A549 (cell line): ENCODE measurements around the gene EPHB1. TPM values are rescaled to one million over a fixed set of nuclear protein-coding genes. Genes with fewer than 3 reads are reported as not detected.

Source experiments
- ATAC-seq, 2 experiments: fragments of 200-7000 bp in 1 of 2; fragments of >200 bp in 1 of 2; cut with Nextera tagmentation in 1 of 2; cut with Tn5 transposase in 1 of 2; 3 replicates each; pipeline versions ENCODE4 v1.8.0 to v1.9.1; 2018 to 2020; ENCODE audit warnings: mild to moderate bottlenecking in 1 of 2, moderate library complexity in 1 of 2
- CTCF ChIA-PET: fragments of 300-600 bp; sonication (Branson Sonifier 250); formaldehyde crosslinking; extraction: SDS; loops from one replicate; lab custom pipeline; 2021; ENCODE audit warnings: antibody characterized with exemption, inconsistent platforms; lab: Yijun Ruan, JAX
- POLR2A ChIA-PET: fragments of 350-600 bp; formaldehyde crosslinking; extraction: SDS; loops from one replicate; lab custom pipeline; 2021; ENCODE audit warnings: antibody characterized with exemption, inconsistent platforms; lab: Yijun Ruan, JAX
- DNase-seq, 2 experiments: peaks; one replicate each; pipeline versions ENCODE4 v3.0.0 to v3.0.0-alpha.2; 2011 to 2016; ENCODE audit warnings: low read depth in 1 of 2, low spot score in 1 of 2
- FAIRE-seq: peaks from 2 replicates; lab custom pipeline; 2011; peaks lifted over from hg19 to GRCh38; lab: Jason Lieb, UNC
- H3K27ac ChIP-seq, 2 experiments: fragments of >200 bp; sonication (Bioruptor Twin); formaldehyde crosslinking; 3 replicates each; pipeline ENCODE4 v1.5.1; 2016 to 2017
- H3K4me1 ChIP-seq: fragments of >200 bp; sonication (Bioruptor Twin); formaldehyde crosslinking; 3 replicates; pipeline ENCODE4 v1.6.1; 2016
- H3K4me2 ChIP-seq: fragments of >200 bp; sonication (Bioruptor Twin); formaldehyde crosslinking; 3 replicates; pipeline ENCODE4 v1.6.1; 2016
- H3K4me3 ChIP-seq: fragments of >200 bp; sonication (Bioruptor Twin); formaldehyde crosslinking; 3 replicates; pipeline ENCODE4 v1.5.1; 2016
- H3K9me3 ChIP-seq: fragments of >200 bp; sonication (Bioruptor Twin); formaldehyde crosslinking; 3 replicates; pipeline ENCODE4 v1.6.1; 2016
- BHLHE40 ChIP-seq: IDR thresholded peaks from 2 replicates; pipeline ENCODE4 v1.6.1; 2012; ENCODE audit warnings: low read depth, low read length, inconsistent platforms
- CHD2 ChIP-seq: fragments of 150-350 bp; IDR thresholded peaks from 2 replicates; pipeline ENCODE4 v1.6.1; 2014; ENCODE audit warnings: low read length; ENCODE audit not compliant: partially characterized antibody
- EHF ChIP-seq: fragments of 250-450 bp; sonication (Bioruptor Pico); IDR thresholded peaks from 2 replicates; pipeline ENCODE4 v1.5.0; 2020; ENCODE audit warnings: mild to moderate bottlenecking
- ESRRA ChIP-seq: fragments of 150-350 bp; IDR thresholded peaks from 2 replicates; pipeline ENCODE4 v1.6.1; 2014; ENCODE audit warnings: mild to moderate bottlenecking, low read length, borderline replicate concordance
- FOSB ChIP-seq: fragments of 250-450 bp; sonication (Bioruptor Pico); IDR thresholded peaks from 2 replicates; pipeline ENCODE4 v1.5.0; 2020; ENCODE audit warnings: mild to moderate bottlenecking, moderate library complexity
- FOXS1 ChIP-seq: fragments of 250-450 bp; sonication (Bioruptor Pico); IDR thresholded peaks from 2 replicates; pipeline ENCODE4 v1.5.0; 2020; ENCODE audit warnings: mild to moderate bottlenecking, moderate library complexity
- HOXA7 ChIP-seq: fragments of 250-450 bp; sonication (Bioruptor Pico); IDR thresholded peaks from 2 replicates; pipeline ENCODE4 v1.5.0; 2020; ENCODE audit warnings: mild to moderate bottlenecking, moderate library complexity
- HOXB13 ChIP-seq: fragments of 250-450 bp; sonication (Bioruptor Pico); IDR thresholded peaks from 2 replicates; pipeline ENCODE4 v1.5.0; 2020; ENCODE audit warnings: low read depth, mild to moderate bottlenecking, moderate library complexity
- HOXB5 ChIP-seq: fragments of 250-450 bp; sonication (Bioruptor Pico); IDR thresholded peaks from 2 replicates; pipeline ENCODE4 v1.5.0; 2020; ENCODE audit warnings: mild to moderate bottlenecking, moderate library complexity
- KDM5A ChIP-seq: fragments of 200-600 bp; sonication (generic); IDR thresholded peaks from 2 replicates; pipeline ENCODE4 v1.6.1; 2016; ENCODE audit warnings: antibody characterized with exemption, mild to moderate bottlenecking
- MAFK ChIP-seq: fragments of 450-650 bp; IDR thresholded peaks from 2 replicates; pipeline ENCODE4 v1.6.1; 2014; ENCODE audit not compliant: partially characterized antibody
- MAZ ChIP-seq: fragments of 150-350 bp; IDR thresholded peaks from 2 replicates; pipeline ENCODE4 v1.6.1; 2014; ENCODE audit warnings: antibody characterized with exemption, low read depth, low read length, borderline replicate concordance
- NFE2L2 ChIP-seq: fragments of 150-350 bp; conservative IDR thresholded peaks from 2 replicates; pipeline ENCODE4 v1.6.1; 2014; ENCODE audit warnings: low read length
- NR3C1 ChIP-seq: fragments of >200 bp; sonication (Bioruptor Twin); formaldehyde crosslinking; IDR thresholded peaks from 3 replicates; pipeline ENCODE4 v1.6.1; 2017
- RAD21 ChIP-seq, 2 experiments: fragments of >200 bp in 1 of 2; sonication (Bioruptor Twin) in 1 of 2; formaldehyde crosslinking in 1 of 2; IDR thresholded peaks in 1 of 2; conservative IDR thresholded peaks in 1 of 2; 2 replicates in 1 of 2; 3 replicates in 1 of 2; pipeline ENCODE4 v1.6.1; 2012 to 2018; ENCODE audit warnings: inconsistent platforms in 1 of 2
- RNF2 ChIP-seq: fragments of 200-600 bp; sonication (generic); IDR thresholded peaks from 2 replicates; pipeline ENCODE4 v1.6.1; 2016; ENCODE audit warnings: low read depth, mild to moderate bottlenecking, antibody characterized with exemption, moderate library complexity, borderline replicate concordance
- SREBF2 ChIP-seq: fragments of 450-650 bp; IDR thresholded peaks from 2 replicates; pipeline ENCODE4 v1.6.1; 2014; ENCODE audit warnings: mild to moderate bottlenecking, moderate library complexity
- ZFP36 ChIP-seq: fragments of 450-650 bp; IDR thresholded peaks from 2 replicates; pipeline ENCODE4 v1.6.1; 2014; ENCODE audit warnings: borderline replicate concordance; ENCODE audit not compliant: partially characterized antibody
- ZNF302 ChIP-seq: fragments of 250-450 bp; sonication (Bioruptor Pico); IDR thresholded peaks from 2 replicates; pipeline ENCODE4 v1.9.0; 2021; ENCODE audit warnings: inconsistent platforms, mild to moderate bottlenecking, moderate library complexity
- WGBS: methylation state at CpG from one replicate; pipeline ENCODE4 v1.1.6; 2017; ENCODE audit errors: missing lambda C conversion rate; 5-methylcytosine and 5-hydroxymethylcytosine counted together
- polyA plus RNA-seq, 4 experiments: library from polyadenylated mRNA; depleted of rRNA in 3 of 4; stranded (reverse); fragments of >200 nt; fragmentation: RNase III in 1 of 4; extraction: RNeasy Plus Mini Kit Qiagen cat#74134 plus additional on column Dnase treatment in 1 of 4; gene quantifications; 2 replicates in 3 of 4; 3 replicates in 1 of 4; pipeline ENCODE4 v1.2.3, GENCODE V29; 2011 to 2017
- TF ChIP-seq, protein P1 (sequence below): IDR thresholded peaks from 2 replicates; pipeline ENCODE4 v1.6.1; 2012
- TF ChIP-seq, protein P2 (sequence below): fragments of 150-350 bp; IDR thresholded peaks from 2 replicates; pipeline ENCODE4 v1.6.1; 2014; ENCODE audit warnings: low read depth, mild to moderate bottlenecking, low read length
- TF ChIP-seq, protein P3 (sequence below): fragments of 200-600 bp; sonication (generic); IDR thresholded peaks from 2 replicates; pipeline ENCODE4 v1.6.1; 2016; ENCODE audit warnings: antibody characterized with exemption, mild to moderate bottlenecking, moderate library complexity

The EPHB1 gene
- polyA plus RNA-seq, 2 of the 4 experiments (the other 2 are of a cell fraction), result 0.18 to 0.21 TPM

DNA sequence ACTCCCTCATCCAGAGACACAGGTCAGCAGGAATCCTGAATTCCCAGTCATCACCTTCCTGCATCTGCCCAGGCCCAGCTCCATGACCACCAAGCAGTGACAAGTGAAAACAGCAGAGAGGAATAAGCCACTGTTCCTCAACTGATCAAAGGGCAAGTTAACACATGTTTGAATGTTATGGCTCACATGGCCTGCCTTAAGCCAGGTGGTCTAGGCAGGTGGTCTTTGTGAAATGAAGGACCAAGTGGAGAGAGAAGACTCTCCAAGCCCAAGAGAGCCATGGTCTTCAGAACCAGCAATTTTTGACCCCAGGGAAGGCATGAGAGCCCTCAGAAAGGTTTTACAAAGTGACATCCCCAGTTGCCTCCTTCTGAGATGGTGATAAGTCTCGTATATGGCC, 161.8 kb downstream of the EPHB1 start:
- H3K27ac ChIP-seq, result no peak overlapping the region
- ATAC-seq (no peak), DNase-seq (no peak), FAIRE-seq (no peak)
- no CpG with 5 or more reads among the region's 1 CpG for WGBS
- ChIA-PET CTCF (interaction anchor here (0.7 kb wide), 1 partner anchor 1008 kb away, joined by 3 read pairs; no protein-coding TSS in a partner anchor), POLR2A (no interaction called here)
- no peak overlapping the region for H3K4me3 ChIP-seq
- H3K9me3 ChIP-seq, result no peaks in the 10 kb centered on the region
- no peak overlapping the region for H3K4me2 ChIP-seq
- no peaks in the 10 kb centered on the region for H3K4me1 ChIP-seq
- TF ChIP-seq, protein P1, sequence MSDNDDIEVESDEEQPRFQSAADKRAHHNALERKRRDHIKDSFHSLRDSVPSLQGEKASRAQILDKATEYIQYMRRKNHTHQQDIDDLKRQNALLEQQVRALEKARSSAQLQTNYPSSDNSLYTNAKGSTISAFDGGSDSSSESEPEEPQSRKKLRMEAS, result no peak
- no peak for TF ChIP-seq NR3C1
- no peak for TF ChIP-seq MAFK
- TF ChIP-seq HOXB13, result no peak
- no peak for TF ChIP-seq KDM5A
- no peak for TF ChIP-seq FOXS1 (CRISPR knock-in tag)
- TF ChIP-seq CHD2, result no peak
- TF ChIP-seq BHLHE40, result no peak
- no peak for TF ChIP-seq RNF2
- TF ChIP-seq, all 56 proteins: peak for 0

DNA sequence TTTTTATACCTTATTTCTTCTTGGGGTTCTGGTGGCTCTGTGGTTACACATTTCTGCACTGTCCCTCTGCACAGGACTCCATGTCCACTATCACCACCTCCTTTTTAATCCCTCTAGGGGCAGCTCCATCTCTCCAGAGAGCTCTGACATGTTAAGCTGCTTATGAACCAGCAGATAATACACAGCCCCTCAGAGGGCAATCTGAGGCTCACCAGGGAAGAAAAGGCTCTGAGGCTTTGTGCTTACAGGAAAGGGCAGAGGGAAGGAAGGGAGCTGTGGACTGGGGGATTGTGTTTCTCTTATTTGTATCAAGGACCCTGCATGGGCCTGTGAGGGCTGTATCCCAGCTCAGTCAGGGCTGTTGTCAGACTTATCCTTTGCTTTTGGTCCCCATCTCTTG, 164.5 kb downstream of the EPHB1 start:
- Histone ChIP-seq H3K9me3 (no peaks in the 10 kb centered on the region), H3K4me2 (no peak overlapping the region), H3K4me1 (no peaks in the 10 kb centered on the region), H3K27ac (no peak overlapping the region), H3K4me3 (no peak overlapping the region)
- TF ChIP-seq ZNF302 (CRISPR knock-in tag) (no peak), HOXB5 (CRISPR knock-in tag) (no peak), ZFP36 (no peak), SREBF2 (no peak), HOXA7 (no peak), EHF (CRISPR knock-in tag) (no peak), NFE2L2 (no peak), FOSB (no peak), MAZ (no peak)
- TF ChIP-seq, protein P2, sequence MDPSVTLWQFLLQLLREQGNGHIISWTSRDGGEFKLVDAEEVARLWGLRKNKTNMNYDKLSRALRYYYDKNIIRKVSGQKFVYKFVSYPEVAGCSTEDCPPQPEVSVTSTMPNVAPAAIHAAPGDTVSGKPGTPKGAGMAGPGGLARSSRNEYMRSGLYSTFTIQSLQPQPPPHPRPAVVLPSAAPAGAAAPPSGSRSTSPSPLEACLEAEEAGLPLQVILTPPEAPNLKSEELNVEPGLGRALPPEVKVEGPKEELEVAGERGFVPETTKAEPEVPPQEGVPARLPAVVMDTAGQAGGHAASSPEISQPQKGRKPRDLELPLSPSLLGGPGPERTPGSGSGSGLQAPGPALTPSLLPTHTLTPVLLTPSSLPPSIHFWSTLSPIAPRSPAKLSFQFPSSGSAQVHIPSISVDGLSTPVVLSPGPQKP, result no peak
- FAIRE-seq (no peak), ATAC-seq (no peak), DNase-seq (no peak)
- POLR2A ChIA-PET, result interaction anchor here (0.6 kb wide), 1 partner anchor 1631 kb away, joined by 6 read pairs; no protein-coding TSS in a partner anchor
- CTCF ChIA-PET, result no interaction called here

DNA sequence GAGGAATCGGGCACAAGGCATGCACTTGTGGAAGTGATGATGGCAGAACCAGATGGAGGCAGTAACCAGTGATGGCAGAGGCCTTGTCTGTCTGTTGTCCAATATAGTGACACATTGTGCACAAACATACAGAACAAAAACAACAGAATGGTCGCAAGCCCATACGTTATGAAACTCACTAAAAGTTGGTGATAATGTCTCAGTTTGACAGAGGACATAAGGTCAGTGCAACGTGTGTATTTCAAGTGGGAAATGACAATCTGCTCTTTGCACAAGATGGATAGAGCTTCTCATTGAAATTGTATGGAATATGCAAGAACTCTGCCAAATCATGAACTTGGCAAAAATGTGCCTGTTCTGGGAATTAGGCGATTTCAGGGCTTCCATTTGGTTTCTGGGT, 169.2 kb downstream of the EPHB1 start:
- FAIRE-seq, result no peak
- Histone ChIP-seq H3K4me2 (no peak overlapping the region), H3K4me1 (no peaks in the 10 kb centered on the region), H3K9me3 (no peaks in the 10 kb centered on the region)
- TF ChIP-seq RAD21 (conservative IDR thresholded peaks at IDR 0.05 in 1 of 2, IDR thresholded peaks at IDR 0.05 in 1 of 2) (no peak), ESRRA (no peak), SREBF2 (no peak)
- TF ChIP-seq, protein P2, result no peak
- TF ChIP-seq, protein P3, sequence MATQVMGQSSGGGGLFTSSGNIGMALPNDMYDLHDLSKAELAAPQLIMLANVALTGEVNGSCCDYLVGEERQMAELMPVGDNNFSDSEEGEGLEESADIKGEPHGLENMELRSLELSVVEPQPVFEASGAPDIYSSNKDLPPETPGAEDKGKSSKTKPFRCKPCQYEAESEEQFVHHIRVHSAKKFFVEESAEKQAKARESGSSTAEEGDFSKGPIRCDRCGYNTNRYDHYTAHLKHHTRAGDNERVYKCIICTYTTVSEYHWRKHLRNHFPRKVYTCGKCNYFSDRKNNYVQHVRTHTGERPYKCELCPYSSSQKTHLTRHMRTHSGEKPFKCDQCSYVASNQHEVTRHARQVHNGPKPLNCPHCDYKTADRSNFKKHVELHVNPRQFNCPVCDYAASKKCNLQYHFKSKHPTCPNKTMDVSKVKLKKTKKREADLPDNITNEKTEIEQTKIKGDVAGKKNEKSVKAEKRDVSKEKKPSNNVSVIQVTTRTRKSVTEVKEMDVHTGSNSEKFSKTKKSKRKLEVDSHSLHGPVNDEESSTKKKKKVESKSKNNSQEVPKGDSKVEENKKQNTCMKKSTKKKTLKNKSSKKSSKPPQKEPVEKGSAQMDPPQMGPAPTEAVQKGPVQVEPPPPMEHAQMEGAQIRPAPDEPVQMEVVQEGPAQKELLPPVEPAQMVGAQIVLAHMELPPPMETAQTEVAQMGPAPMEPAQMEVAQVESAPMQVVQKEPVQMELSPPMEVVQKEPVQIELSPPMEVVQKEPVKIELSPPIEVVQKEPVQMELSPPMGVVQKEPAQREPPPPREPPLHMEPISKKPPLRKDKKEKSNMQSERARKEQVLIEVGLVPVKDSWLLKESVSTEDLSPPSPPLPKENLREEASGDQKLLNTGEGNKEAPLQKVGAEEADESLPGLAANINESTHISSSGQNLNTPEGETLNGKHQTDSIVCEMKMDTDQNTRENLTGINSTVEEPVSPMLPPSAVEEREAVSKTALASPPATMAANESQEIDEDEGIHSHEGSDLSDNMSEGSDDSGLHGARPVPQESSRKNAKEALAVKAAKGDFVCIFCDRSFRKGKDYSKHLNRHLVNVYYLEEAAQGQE, result no peak
- TF ChIP-seq, all 56 proteins: peak for 0
- ChIA-PET POLR2A (no interaction called here), CTCF (no interaction called here)
- 6% methylated on average over 5 of the region's 5 CpGs for WGBS
- Histone ChIP-seq H3K27ac (no peak overlapping the region), H3K4me3 (no peak overlapping the region)
- no peak for ATAC-seq
- no peak for DNase-seq
